ENCODE data around the gene TCF20.

The TCF20 gene

DNA sequence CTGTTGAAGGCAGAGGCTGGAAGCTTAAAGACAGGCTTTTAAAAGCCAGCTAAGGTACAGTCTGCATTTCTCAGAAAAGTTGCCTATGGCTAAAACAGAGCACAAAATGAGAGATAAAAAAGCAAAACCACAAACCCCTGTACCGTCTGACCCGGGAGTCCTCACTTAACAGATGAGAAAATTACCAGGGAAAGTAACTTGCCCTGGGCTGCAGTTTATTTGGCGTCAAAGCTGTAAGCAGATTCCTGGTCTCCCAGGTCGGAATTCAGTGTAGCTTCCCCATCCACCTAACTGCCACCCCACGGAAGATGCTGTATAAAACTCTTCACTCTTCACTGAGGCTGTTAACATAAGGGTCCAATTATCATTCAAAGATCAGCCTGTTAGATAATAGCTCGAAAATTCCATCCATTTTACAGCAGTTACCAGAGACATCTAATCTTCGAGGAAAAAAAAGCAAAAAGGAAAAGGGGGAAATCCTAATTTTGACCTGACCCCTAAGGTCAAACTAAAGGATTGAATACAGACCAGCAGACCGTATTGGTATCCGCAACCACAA lies 1.5 kb downstream of the TCF20 start:
- H3K27ac ChIP-seq: peak overlapping the region; percentile 87
- DNase-seq (ENCODE audit: low read depth, low spot score): no peak

DNA sequence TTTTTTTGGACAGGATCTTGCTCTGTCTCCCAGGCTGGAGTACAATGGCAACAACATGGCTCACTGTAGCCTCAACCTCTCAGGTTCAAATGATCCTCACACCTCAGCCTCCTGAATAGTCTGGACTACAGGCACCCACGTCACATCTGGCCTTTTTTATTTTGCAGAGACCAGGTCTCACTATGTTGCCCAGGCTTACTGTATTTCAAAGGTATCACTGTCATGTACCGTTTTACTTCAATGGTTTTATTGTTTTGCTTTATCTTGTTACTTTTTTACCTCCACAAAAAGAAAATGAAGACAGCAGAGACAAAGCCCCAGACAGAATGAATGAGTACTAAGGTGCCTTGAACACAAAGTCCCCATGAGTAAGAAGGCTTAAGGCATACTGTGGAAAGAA lies 5.1 kb downstream of the TCF20 start:
- no peak for DNase-seq (ENCODE audit: low read depth, low spot score)
- H3K27ac ChIP-seq: no peak overlapping the region

DNA sequence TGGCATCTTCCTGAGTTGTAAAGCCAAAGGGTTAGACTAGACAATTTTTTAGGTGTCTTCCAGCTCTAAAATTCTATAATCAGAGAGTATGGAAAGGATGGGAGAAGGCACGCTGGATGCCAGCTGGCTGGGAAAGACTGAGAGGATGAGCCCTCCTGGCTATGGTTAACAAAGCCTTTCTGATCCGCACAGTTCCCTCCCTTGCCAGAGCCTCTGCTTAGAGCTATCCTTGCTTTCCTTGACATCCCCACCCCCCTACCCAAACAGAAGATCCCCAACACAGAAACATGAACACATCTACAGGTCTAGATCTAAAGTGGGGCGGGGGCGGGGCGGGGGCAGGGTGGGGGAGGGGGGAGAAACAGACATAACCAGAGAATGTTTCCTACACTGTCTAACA lies 6.5 kb downstream of the TCF20 start:
- DNase-seq (ENCODE audit: low read depth, low spot score): no peak

DNA sequence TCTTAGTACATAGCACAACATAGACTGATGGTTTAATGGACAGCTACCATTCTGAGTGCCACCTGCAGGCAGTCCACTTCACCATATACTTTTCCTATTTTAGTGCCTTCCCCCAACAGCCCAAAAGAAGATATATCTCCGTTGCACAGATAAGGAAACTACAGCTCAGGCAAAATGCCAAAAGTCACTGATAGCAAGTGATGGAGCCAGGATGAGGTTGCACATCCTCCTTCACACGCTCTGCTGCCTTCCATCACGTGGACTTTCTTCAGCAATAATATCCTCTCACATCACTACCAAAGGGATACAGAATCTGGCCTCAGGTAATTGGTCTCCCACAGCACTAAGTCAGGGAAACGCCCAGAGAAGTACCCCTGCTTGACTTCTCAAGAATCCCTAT lies 7.5 kb downstream of the TCF20 start:
- no peak overlapping the region for H3K27ac ChIP-seq
- DNase-seq (ENCODE audit: low read depth, low spot score): no peak

More for the DNA sequence above, 6.5 kb downstream of the TCF20 start:
- no peak overlapping the region for H3K27ac ChIP-seq

- no peak for DNase-seq (ENCODE audit: low read depth, low spot score)
These were observed 9.2 kb downstream of the TCF20 start for GRCh38 chr22:42261296-42261695.

DNA sequence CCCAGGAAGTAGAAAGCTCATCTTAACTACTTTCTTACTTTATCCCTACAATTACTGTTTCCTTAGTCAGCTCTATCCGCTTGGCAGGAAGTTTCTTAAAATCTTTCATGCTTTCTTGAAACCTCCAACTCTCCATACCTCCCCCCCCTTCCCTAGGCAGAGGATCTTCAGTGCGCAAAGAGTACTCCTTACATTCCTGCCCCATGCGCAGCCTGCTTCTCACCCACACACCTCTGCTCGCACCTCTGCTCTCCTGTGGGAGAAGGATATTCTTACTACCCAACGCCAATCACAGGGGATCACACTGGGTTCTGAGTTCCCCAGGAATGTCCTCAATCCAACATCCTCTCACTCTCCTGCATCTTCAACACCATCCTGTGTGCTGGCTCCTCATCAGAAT lies 12.3 kb downstream of the TCF20 start:
- DNase-seq (ENCODE audit: low read depth, low spot score): no peak
- H3K27ac ChIP-seq: no peak overlapping the region

More at GRCh38 chr22:42261296-42261695, 9.2 kb downstream of the TCF20 start:
- no peak overlapping the region for H3K27ac ChIP-seq

- H3K27ac ChIP-seq: no peak overlapping the region
- DNase-seq (ENCODE audit: low read depth, low spot score): no peak
These were observed 13.1 kb downstream of the TCF20 start for GRCh38 chr22:42257386-42257785.

GRCh38 chr22:42256930-42257329 lies 13.5 kb downstream of the TCF20 start:
- DNase-seq (ENCODE audit: low read depth, low spot score): no peak

GRCh38 chr22:42256220-42256619 lies 14.2 kb downstream of the TCF20 start:
- no peak for DNase-seq (ENCODE audit: low read depth, low spot score)
- H3K27ac ChIP-seq: no peak overlapping the region

More at GRCh38 chr22:42256930-42257329, 13.5 kb downstream of the TCF20 start:
- no peak overlapping the region for H3K27ac ChIP-seq

DNA sequence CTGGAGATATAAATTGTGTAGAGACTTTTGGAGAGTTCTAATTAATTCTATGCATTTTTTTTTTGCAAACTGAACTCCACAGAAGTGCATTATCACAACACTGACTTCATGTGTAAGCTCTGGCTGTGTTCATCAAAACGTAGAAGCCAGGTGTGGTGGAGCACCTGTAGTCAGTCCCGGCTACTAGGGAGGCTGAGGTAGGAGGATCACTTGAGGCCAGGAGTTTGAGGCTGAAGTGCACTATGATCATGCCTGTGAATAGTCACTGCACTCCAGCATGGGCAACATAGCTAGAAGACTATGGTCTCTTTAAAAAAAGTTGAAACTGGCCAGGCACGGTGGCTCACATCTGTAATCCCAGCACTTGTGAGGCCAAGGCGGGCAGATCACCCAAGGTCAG lies 20.6 kb downstream of the TCF20 start:
- H3K27ac ChIP-seq: no peak overlapping the region
- DNase-seq (ENCODE audit: low read depth, low spot score): no peak

DNA sequence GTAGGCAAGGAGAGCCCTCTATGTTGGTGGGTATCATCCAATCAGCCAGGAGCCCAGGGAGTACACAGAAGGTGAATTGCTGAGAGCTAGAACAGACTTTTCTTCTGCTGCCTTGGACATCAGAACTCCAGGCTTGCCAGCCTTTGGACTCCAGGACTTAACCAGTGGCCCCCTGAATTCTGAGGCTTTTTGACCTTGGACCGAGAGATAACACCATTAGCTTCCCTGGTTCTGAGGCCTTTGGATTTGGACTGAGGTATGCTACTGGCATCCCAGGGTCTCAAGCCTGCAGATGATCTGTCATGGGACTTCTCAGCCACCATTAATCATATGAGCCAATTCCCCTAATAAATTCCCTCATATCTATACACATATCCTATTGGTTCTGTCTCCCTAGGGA lies 21.5 kb downstream of the TCF20 start:
- no peak for DNase-seq (ENCODE audit: low read depth, low spot score)
- no peak overlapping the region for H3K27ac ChIP-seq

DNA sequence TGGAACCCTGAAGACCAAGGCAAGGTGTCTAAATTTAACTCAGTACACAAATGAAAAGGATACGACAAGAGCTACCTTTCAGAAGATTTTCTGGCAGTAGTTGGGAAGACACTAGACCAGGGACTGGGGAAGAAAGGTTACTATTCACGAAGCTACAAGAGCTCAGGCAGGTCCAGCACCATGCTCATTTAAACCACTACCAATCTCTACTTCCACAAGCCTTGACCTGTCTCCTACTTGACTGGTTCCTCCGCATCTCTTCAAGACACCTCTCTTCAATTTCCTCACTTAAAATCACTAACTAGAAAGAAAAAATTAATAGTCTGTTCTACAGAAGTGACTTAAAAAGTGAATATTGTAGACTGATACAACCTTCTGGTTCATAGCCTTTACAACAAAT lies 22.9 kb downstream of the TCF20 start:
- DNase-seq (ENCODE audit: low read depth, low spot score): no peak
- no peak overlapping the region for H3K27ac ChIP-seq

GRCh38 chr22:42243802-42244060 lies 26.7 kb downstream of the TCF20 start:
- H3K27ac ChIP-seq: no peak overlapping the region
- DNase-seq (ENCODE audit: low read depth, low spot score): no peak

- H3K27ac ChIP-seq: no peak overlapping the region
- DNase-seq (ENCODE audit: low read depth, low spot score): no peak
These were observed 33.6 kb downstream of the TCF20 start for GRCh38 chr22:42236848-42237247.

- no peak for DNase-seq (ENCODE audit: low read depth, low spot score)
- H3K27ac ChIP-seq: no peak overlapping the region
These were observed 34.2 kb downstream of the TCF20 start for GRCh38 chr22:42236268-42236667.

DNA sequence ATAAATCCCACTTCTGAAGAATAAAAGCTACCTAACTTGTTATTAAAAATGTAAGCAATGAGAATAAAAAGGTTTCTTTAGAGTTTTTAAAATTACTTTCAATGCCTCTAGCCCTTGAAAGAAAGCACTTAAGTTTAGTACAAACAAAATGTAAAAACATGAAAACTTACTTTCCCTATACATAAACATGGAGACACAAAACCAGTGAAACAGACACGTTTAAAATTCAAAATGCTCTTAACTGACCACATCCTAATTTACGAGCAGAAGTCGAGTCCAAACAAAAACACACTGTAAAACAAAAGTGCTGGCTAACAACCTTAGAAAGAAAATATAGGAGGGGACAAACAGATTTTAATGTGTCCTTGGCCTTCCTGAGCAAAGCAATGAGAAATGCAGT lies 36.6 kb downstream of the TCF20 start:
- no peak for DNase-seq (ENCODE audit: low read depth, low spot score)
- H3K27ac ChIP-seq: no peak overlapping the region

DNA sequence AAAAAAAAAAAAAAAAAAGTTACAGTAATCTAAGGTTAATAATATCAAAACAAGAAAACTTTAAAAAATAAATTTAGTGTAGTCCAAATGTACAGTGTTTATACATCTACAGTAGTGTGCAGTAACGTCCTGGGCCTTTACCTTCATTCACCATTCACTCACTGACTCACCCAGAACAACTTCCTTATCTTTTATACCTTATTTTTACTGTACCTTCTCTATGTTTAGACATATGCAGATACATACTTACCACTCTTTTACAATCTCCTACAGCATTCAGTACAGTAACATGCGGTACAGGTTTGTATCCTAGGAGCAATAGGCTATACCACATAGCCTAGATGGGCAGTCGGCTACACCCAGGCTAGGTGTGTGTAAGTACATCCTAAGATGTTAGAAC lies 38.5 kb downstream of the TCF20 start:
- DNase-seq (ENCODE audit: low read depth, low spot score): no peak
- no peak overlapping the region for H3K27ac ChIP-seq

- no peak for DNase-seq (ENCODE audit: low read depth, low spot score)
- H3K27ac ChIP-seq: no peak overlapping the region
These were observed 40.9 kb downstream of the TCF20 start for GRCh38 chr22:42229455-42230149.

DNA sequence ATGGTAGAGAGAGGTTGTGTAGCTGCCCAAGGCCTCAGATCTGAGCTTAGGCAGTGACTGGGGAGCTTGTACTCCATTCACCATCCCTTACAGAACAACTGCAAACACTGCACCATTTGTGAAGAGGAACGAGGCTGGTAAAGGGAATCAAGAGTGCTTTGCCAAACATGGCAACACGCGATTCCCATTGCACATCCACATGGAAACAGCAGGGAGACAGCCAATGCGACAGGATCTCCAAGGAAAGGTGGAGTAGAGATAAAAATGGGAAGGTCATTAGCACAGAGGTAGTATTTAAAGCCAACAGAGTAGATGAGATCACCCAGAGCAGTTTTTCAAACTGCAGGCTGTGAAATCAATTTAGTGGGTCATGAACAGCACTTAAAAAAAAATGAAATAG lies 42.0 kb downstream of the TCF20 start:
- DNase-seq (ENCODE audit: low read depth, low spot score): no peak
- H3K27ac ChIP-seq: no peak overlapping the region

DNA sequence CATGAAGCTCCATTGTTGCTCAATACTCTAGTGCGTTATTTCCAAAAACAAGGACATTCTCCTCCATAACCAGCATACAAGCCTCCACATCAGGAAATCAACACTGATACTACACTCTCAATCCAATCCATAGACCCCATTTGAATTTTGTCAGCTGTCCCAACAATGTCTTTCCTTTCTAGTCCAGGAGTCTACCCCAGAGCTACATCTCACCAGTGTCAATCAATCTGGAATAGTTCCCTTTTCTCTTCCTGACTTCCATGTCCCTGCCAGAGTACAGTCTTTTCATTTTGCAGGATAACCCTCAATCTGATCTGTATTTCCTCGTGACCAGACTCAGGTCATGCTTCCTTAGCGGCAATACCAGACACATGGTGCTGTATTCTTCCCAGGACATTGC lies 43.0 kb downstream of the TCF20 start:
- no peak for DNase-seq (ENCODE audit: low read depth, low spot score)
- no peak overlapping the region for H3K27ac ChIP-seq

DNA sequence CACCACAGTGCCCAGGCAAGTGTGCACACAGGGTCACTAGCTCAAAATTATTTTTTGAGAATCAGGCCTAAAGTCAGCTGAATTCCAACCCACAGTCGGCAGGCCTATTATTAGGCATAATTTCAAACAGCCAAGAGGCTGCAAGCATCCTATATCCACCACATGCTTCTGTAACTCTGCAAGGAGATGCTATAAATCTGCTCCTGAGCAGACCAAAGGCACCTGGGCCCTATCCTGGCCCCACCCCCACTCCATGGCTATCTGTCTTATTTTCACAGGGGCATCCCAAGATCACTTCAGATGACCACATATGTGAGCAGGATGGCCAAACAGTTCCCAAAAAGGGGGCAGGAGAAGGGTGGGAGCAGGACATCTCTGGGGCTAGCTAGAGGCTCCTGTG lies 44.6 kb downstream of the TCF20 start:
- DNase-seq (ENCODE audit: low read depth, low spot score): no peak
- no peak overlapping the region for H3K27ac ChIP-seq

DNA sequence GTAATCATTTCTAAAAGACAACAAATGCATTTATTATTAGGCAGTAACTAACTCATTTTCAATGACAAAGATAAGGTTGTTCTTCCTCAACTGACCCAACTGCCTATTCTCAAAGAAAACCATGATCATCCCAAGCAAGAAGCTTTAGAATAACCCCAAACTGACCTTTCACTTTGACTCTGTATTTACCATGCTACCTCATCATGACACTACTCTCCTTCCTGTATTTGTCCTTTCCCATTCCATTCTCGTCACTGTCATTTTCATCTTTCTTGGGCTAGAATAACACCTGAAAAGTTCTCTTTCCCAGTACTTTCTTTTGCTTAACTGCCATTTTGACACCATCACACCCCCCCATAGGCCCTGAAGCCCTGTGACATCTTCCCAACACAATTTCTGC lies 48.3 kb downstream of the TCF20 start:
- H3K27ac ChIP-seq: no peak overlapping the region
- no peak for DNase-seq (ENCODE audit: low read depth, low spot score)

Measured in epithelial cell of prostate (primary cell).